A673 (cell line): Measurements from ENCODE around the gene SLC26A4. TPM values are rescaled to one million over a fixed set of nuclear protein-coding genes. Genes with fewer than 3 reads are reported as not detected.

Experiments used
- BruUV-seq: library from RNA; stranded (reverse); fragments of 400-500 nt; replicated peaks from 2 replicates; lab custom pipeline; 2021; lab: Mats Ljungman, UMichigan
- CTCF ChIA-PET: fragments of 300-600 bp; sonication (Branson Sonifier 250); formaldehyde crosslinking; loops from one replicate; lab custom pipeline; 2022; ENCODE audit warnings: antibody characterized with exemption; lab: Charles Lee
- POLR2A ChIA-PET: fragments of 300-600 bp; sonication (Branson Sonifier 250); formaldehyde crosslinking; loops from one replicate; lab custom pipeline; 2022; ENCODE audit warnings: antibody characterized with exemption; ENCODE audit not compliant: low non-redundant PET; lab: Charles Lee
- DNase-seq: peaks from one replicate; pipeline ENCODE4 v3.0.0-alpha.2; 2015; ENCODE audit warnings: low spot score
- H3K27ac ChIP-seq: fragments of 200-600 bp; sonication (generic); 2 replicates; pipeline ENCODE4 v1.5.1; 2016; ENCODE audit warnings: mixed run types, low read depth, mild to moderate bottlenecking, mixed read lengths, antibody characterized with exemption, low read length; ENCODE audit not compliant: poor library complexity, severe bottlenecking
- H3K27me3 ChIP-seq: fragments of 200-600 bp; sonication (generic); replicated peaks from 2 replicates; pipeline ENCODE4 v1.6.1; 2017; ENCODE audit warnings: mixed run types, low read depth, mild to moderate bottlenecking, mixed read lengths, antibody characterized with exemption, low read length; ENCODE audit not compliant: insufficient read depth, poor library complexity
- H3K36me3 ChIP-seq: fragments of 200-600 bp; sonication (generic); 2 replicates; pipeline ENCODE4 v1.6.1; 2016; ENCODE audit warnings: mixed run types, mild to moderate bottlenecking, mixed read lengths, antibody characterized with exemption, low read length; ENCODE audit not compliant: insufficient read depth, poor library complexity, severe bottlenecking
- H3K4me1 ChIP-seq: fragments of 200-600 bp; sonication (generic); 2 replicates; pipeline ENCODE4 v1.6.1; 2017; ENCODE audit warnings: mixed run types, mild to moderate bottlenecking, mixed read lengths, antibody characterized with exemption, low read length; ENCODE audit not compliant: insufficient read depth, poor library complexity, severe bottlenecking
- H3K4me3 ChIP-seq: fragments of 200-600 bp; sonication (generic); 2 replicates; pipeline ENCODE4 v1.5.1; 2016; ENCODE audit warnings: low read depth, mixed run types, mild to moderate bottlenecking, mixed read lengths, low read length; ENCODE audit not compliant: poor library complexity, severe bottlenecking
- H3K9me3 ChIP-seq: fragments of 200-600 bp; sonication (generic); 2 replicates; pipeline ENCODE4 v1.6.1; 2016; ENCODE audit warnings: mixed run types, low read depth, mild to moderate bottlenecking, mixed read lengths, antibody characterized with exemption, low read length; ENCODE audit not compliant: poor library complexity, severe bottlenecking
- EZH2 ChIP-seq: fragments of 200-600 bp; sonication (generic); IDR thresholded peaks from 2 replicates; pipeline ENCODE4 v1.6.1; 2017; ENCODE audit warnings: borderline replicate concordance, low read depth, mild to moderate bottlenecking, mixed read lengths, antibody characterized with exemption, low read length; ENCODE audit not compliant: poor library complexity, severe bottlenecking
- intact Hi-C: fragments of 100-400 bp; cut with micrococcal nuclease; formaldehyde crosslinking; loops from one replicate; pipeline ENCODE4 v1.10.0; 2022; ENCODE audit not compliant: unreplicated experiment
- total RNA-seq: library from RNA; stranded (reverse); gene quantifications from 2 replicates; pipeline ENCODE4 v1.2.3, GENCODE V29; 2021
- TF ChIP-seq, protein P1 (sequence below): fragments of 300-800, 200-600 bp; sonication (generic); conservative IDR thresholded peaks from 2 replicates; pipeline ENCODE4 v1.5.1; 2017; ENCODE audit warnings: low read depth, mild to moderate bottlenecking, antibody characterized with exemption, low read length, moderate library complexity, mixed read lengths

SLC26A4 gene
- total RNA-seq, 1 experiment from 2014 or later = not detected

DNA sequence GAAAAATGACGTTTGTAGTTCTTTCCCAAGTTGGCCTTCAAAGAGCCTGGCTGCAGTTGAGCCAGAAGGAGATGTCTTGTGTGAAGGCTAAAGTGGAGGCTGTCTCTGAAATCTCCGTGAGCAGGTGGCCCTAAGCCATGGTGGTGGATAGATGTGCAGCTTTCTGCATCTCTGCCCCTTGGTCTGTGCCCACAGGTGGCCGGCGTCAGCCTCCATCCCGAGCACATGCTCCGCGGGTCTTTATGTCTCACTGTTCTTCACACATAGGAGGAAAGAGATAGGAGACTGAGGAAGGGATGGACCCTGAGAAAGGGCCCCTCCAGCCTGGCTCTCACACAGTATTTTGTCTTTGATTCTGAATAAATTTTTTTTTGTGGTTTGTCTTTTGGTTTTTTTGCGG, 30.3 kb upstream of the SLC26A4 start:
- Histone ChIP-seq H3K4me1 (no peaks in the 10 kb centered on the region), H3K27me3 (no peaks in the 10 kb centered on the region), H3K9me3 (no peaks in the 10 kb centered on the region), H3K36me3 (no peaks in the 10 kb centered on the region), H3K27ac (no peak overlapping the region), H3K4me3 (no peak overlapping the region)
- no peak for DNase-seq
- no TSS peak for BruUV-seq
- POLR2A ChIA-PET = no interaction called here
- TF ChIP-seq, protein P1, sequence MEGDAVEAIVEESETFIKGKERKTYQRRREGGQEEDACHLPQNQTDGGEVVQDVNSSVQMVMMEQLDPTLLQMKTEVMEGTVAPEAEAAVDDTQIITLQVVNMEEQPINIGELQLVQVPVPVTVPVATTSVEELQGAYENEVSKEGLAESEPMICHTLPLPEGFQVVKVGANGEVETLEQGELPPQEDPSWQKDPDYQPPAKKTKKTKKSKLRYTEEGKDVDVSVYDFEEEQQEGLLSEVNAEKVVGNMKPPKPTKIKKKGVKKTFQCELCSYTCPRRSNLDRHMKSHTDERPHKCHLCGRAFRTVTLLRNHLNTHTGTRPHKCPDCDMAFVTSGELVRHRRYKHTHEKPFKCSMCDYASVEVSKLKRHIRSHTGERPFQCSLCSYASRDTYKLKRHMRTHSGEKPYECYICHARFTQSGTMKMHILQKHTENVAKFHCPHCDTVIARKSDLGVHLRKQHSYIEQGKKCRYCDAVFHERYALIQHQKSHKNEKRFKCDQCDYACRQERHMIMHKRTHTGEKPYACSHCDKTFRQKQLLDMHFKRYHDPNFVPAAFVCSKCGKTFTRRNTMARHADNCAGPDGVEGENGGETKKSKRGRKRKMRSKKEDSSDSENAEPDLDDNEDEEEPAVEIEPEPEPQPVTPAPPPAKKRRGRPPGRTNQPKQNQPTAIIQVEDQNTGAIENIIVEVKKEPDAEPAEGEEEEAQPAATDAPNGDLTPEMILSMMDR = no peak
- no peak for TF ChIP-seq EZH2
- intact Hi-C loops = no loop called here
- CTCF ChIA-PET = no interaction called here

DNA sequence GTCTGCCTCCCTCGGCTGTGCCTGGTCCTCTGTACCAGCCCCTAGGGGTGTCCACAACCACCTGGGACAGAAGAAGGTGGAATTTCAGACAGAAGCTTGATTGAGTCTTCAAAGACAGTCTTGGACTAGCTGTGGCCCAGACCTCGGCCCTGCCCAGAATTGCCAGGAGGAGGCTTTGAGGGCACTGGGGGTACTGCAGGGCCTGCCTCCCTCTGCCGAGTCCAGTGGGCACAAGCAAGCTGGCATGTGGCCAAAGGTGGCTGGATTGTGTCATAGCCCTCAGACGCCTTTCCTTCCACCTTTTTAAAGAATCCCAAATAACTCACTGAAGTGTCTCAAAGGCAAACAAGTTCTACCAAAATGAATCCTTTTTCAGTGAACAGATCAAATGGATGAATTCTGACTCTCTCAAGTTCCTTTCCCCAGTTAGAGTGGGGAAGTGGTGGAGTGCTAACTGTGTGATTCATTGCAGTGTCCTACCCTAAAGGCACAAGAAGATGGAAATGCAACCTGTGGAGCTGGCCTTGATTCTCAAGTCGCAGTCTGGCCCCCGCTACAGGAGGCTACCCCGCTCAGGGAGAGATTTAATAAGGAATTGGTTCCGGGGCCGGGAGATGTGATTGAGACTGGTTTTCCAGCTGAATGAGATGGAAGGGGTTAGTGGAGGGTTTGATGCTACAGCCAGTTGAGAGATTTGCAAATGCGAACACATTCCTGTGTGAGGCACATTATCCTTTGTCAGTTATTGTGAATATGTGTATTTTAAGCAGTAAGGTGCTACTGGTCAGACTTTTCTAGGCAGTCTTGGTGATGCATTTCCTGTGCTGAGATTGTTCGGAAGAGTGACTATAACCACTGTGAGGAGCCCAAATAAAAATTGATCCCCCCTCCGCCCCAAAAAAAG, 28.8 kb upstream of the SLC26A4 start:
- intact Hi-C loops = no loop called here
- H3K4me1 ChIP-seq = no peaks in the 10 kb centered on the region
- H3K27me3 ChIP-seq = no peaks in the 10 kb centered on the region
- no peaks in the 10 kb centered on the region for H3K9me3 ChIP-seq
- CTCF ChIA-PET = no interaction called here
- no peak overlapping the region for H3K4me3 ChIP-seq
- TF ChIP-seq EZH2 = no peak
- TF ChIP-seq, protein P1 = no peak
- DNase-seq = no peak
- POLR2A ChIA-PET = no interaction called here
- no peaks in the 10 kb centered on the region for H3K36me3 ChIP-seq
- H3K27ac ChIP-seq = no peak overlapping the region
- BruUV-seq = no TSS peak

DNA sequence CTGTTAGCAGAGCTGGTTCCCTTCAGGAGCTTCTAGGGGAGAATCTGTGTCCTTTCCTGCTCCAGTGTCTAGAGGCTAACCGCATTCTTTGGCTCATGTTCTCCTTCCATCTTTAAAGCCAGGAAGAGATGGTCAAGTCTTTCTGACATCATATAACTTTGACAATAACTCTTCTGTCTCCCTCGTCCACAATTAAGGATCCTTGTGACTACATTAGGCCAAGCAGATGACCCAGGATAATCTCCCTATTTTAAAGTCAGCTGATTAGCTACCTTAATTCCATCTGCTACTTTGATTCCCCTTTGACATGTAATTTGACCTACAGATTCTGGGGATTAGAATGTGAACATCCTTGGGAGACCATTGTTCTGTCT, 28.1 kb upstream of the SLC26A4 start:
- no peaks in the 10 kb centered on the region for H3K4me1 ChIP-seq
- intact Hi-C loops = no loop called here
- CTCF ChIA-PET = no interaction called here
- POLR2A ChIA-PET = no interaction called here
- no TSS peak for BruUV-seq
- no peaks in the 10 kb centered on the region for H3K9me3 ChIP-seq
- no peak overlapping the region for H3K27ac ChIP-seq
- no peaks in the 10 kb centered on the region for H3K36me3 ChIP-seq
- no peak for TF ChIP-seq EZH2
- TF ChIP-seq, protein P1 = no peak
- DNase-seq = no peak
- H3K4me3 ChIP-seq = no peak overlapping the region
- H3K27me3 ChIP-seq = no peaks in the 10 kb centered on the region
